Loucy (cell line): Measurements from ENCODE around the gene MYOZ1.

Experiments
- H2AFZ ChIP-seq: fragments of 200-600 bp; sonication (generic); 2 replicates; pipeline ENCODE4 v1.6.0; 2016; ENCODE audit warnings: antibody characterized with exemption, mild to moderate bottlenecking, low read length, moderate library complexity
- H3F3A ChIP-seq: fragments of 200-600 bp; 2 replicates; pipeline ENCODE4 v1.6.0; 2016; ENCODE audit warnings: antibody characterized with exemption, low read depth, mild to moderate bottlenecking
- H3K27me3 ChIP-seq: fragments of 200-600 bp; sonication (generic); 2 replicates; pipeline ENCODE4 v1.6.1; 2014; ENCODE audit warnings: low read length, mild to moderate bottlenecking; ENCODE audit not compliant: insufficient read depth, poor library complexity, severe bottlenecking
- H3K36me3 ChIP-seq: fragments of 200-600 bp; sonication (generic); 2 replicates; pipeline ENCODE4 v1.6.1; 2016; ENCODE audit warnings: low read length; ENCODE audit not compliant: insufficient read depth
- H3K4me1 ChIP-seq: fragments of 200-600 bp; sonication (generic); 2 replicates; pipeline ENCODE4 v1.5.1; 2014; ENCODE audit warnings: low read length, mild to moderate bottlenecking; ENCODE audit not compliant: insufficient read depth, poor library complexity, severe bottlenecking
- H3K4me2 ChIP-seq: fragments of 200-600 bp; sonication (generic); 2 replicates; pipeline ENCODE4 v1.6.0; 2014; ENCODE audit warnings: antibody characterized with exemption, low read length, low read depth, mild to moderate bottlenecking; ENCODE audit not compliant: poor library complexity, severe bottlenecking
- H3K4me3 ChIP-seq: fragments of 200-600 bp; sonication (generic); 2 replicates; pipeline ENCODE4 v1.5.1; 2014; ENCODE audit warnings: low read length, mild to moderate bottlenecking, mixed read lengths; ENCODE audit not compliant: poor library complexity, severe bottlenecking
- H3K79me2 ChIP-seq: fragments of 200-600 bp; sonication (generic); 2 replicates; pipeline ENCODE4 v1.6.1; 2014; ENCODE audit warnings: low read length; ENCODE audit not compliant: insufficient read depth
- H3K9ac ChIP-seq: fragments of 200-600 bp; sonication (generic); 2 replicates; pipeline ENCODE4 v1.6.0; 2014; ENCODE audit warnings: mild to moderate bottlenecking, low read depth, low read length, moderate library complexity; ENCODE audit not compliant: poor library complexity, severe bottlenecking
- H3K9me2 ChIP-seq: fragments of 200-600 bp; sonication (generic); replicated peaks from 2 replicates; pipeline ENCODE4 v1.6.1; 2016; ENCODE audit warnings: low read depth, low read length, mixed read lengths
- H3K9me3 ChIP-seq: fragments of 200-600 bp; sonication (generic); 2 replicates; pipeline ENCODE4 v1.6.1; 2014; ENCODE audit warnings: mild to moderate bottlenecking, antibody characterized with exemption, low read length, low read depth; ENCODE audit not compliant: insufficient read depth
- H4K20me1 ChIP-seq: fragments of 200-600 bp; sonication (generic); 2 replicates; pipeline ENCODE4 v1.6.0; 2014; ENCODE audit warnings: antibody characterized with exemption, low read length, mild to moderate bottlenecking; ENCODE audit not compliant: insufficient read depth, poor library complexity, severe bottlenecking
- EZH2phosphoT487 ChIP-seq: fragments of 200-600 bp; IDR thresholded peaks from 2 replicates; pipeline ENCODE4 v1.6.1; 2018; ENCODE audit warnings: antibody characterized with exemption, mild to moderate bottlenecking, moderate library complexity, borderline replicate concordance
- TF ChIP-seq, protein P1 (sequence below): fragments of 200-600 bp; sonication (generic); conservative IDR thresholded peaks from 2 replicates; pipeline ENCODE4 v1.5.1; 2014; ENCODE audit warnings: mild to moderate bottlenecking, antibody characterized with exemption, low read length

Gene MYOZ1

DNA sequence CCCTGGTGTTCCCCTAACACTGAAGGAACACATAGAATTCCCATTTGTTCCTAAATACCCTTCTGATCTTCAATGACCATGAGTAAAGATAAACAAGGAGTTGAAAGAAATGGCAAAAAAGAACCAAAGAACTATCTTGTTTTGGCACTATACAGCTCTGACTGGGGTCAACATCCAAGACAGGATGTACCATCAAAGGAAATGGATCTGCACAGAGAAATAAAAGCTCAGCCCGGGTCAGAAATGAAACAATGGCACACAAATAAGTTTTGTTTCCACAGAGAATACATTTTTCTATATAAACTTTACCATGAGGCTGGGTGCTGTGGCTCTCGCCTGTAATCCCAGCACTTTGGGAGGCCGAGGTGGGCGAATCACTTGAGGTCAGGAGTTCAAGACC lies 32.2 kb downstream of the MYOZ1 start:
- H2AFZ ChIP-seq: no peak overlapping the region
- H3K9me3 ChIP-seq: no peaks in the 10 kb centered on the region
- H3K79me2 ChIP-seq: no peaks in the 10 kb centered on the region
- H3K9ac ChIP-seq: no peak overlapping the region
- H4K20me1 ChIP-seq: no peaks in the 10 kb centered on the region
- H3K4me3 ChIP-seq: no peak overlapping the region
- H3K36me3 ChIP-seq: no peaks in the 10 kb centered on the region
- no peak for TF ChIP-seq EZH2phosphoT487
- TF ChIP-seq, protein P1, sequence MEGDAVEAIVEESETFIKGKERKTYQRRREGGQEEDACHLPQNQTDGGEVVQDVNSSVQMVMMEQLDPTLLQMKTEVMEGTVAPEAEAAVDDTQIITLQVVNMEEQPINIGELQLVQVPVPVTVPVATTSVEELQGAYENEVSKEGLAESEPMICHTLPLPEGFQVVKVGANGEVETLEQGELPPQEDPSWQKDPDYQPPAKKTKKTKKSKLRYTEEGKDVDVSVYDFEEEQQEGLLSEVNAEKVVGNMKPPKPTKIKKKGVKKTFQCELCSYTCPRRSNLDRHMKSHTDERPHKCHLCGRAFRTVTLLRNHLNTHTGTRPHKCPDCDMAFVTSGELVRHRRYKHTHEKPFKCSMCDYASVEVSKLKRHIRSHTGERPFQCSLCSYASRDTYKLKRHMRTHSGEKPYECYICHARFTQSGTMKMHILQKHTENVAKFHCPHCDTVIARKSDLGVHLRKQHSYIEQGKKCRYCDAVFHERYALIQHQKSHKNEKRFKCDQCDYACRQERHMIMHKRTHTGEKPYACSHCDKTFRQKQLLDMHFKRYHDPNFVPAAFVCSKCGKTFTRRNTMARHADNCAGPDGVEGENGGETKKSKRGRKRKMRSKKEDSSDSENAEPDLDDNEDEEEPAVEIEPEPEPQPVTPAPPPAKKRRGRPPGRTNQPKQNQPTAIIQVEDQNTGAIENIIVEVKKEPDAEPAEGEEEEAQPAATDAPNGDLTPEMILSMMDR: no peak
- no peaks in the 10 kb centered on the region for H3K27me3 ChIP-seq
- no peaks in the 10 kb centered on the region for H3F3A ChIP-seq
- no peaks in the 10 kb centered on the region for H3K9me2 ChIP-seq
- no peak overlapping the region for H3K4me2 ChIP-seq
- H3K4me1 ChIP-seq: no peaks in the 10 kb centered on the region

DNA sequence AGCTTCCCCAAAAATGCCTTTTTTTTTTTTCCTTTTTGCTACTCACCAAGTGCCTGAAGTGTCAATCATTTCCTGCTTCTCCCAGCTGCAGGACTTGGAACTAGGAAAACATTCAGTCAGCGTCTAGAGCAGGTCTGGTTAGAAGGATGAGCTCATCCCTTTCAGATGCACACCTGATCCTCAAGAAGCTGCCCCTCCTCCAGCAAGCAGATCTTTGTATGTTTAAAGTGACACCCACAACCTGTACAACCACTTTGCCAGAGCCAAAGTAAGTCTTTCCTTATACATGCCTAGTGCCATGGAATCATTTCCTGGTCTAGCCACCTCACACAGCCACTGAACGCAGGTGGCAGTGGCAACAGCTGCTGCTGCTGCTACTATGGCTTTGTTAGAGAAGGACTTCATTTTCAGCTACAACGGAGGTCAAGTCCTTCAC lies 39.8 kb downstream of the MYOZ1 start:
- Histone ChIP-seq H3K9ac (no peak overlapping the region), H4K20me1 (no peaks in the 10 kb centered on the region), H3K9me2 (no peaks in the 10 kb centered on the region), H3K4me3 (no peak overlapping the region), H2AFZ (no peak overlapping the region), H3K79me2 (no peaks in the 10 kb centered on the region), H3K9me3 (no peaks in the 10 kb centered on the region), H3F3A (no peaks in the 10 kb centered on the region), H3K27me3 (no peaks in the 10 kb centered on the region), H3K4me1 (no peaks in the 10 kb centered on the region), H3K36me3 (no peaks in the 10 kb centered on the region), H3K4me2 (no peak overlapping the region)
- no peak for TF ChIP-seq EZH2phosphoT487
- TF ChIP-seq, protein P1: no peak

DNA sequence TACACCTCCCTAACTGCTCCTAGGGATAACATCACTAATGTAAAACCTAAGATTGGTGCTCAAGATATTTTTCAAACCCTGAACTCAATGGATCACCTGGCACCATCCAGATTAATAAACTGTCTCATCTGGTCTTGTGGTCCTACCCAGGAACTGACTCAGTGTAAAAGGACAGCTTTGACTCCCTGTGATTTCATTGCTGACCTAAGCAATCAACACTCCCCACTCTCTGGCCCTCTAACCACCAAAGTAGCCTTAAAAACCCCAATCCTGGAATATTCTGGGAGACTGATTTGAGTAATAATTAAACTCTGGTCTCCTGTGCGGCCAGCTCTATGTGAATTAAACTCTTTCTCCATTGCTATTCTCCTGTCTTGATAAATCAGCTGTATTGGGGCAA lies 43.9 kb downstream of the MYOZ1 start:
- no peaks in the 10 kb centered on the region for H4K20me1 ChIP-seq
- no peaks in the 10 kb centered on the region for H3K9me2 ChIP-seq
- no peaks in the 10 kb centered on the region for H3K9me3 ChIP-seq
- TF ChIP-seq, protein P1: no peak
- no peak for TF ChIP-seq EZH2phosphoT487
- H3K79me2 ChIP-seq: no peaks in the 10 kb centered on the region
- no peak overlapping the region for H3K4me3 ChIP-seq
- peaks cover 5% of the 10 kb centered on the region for H3K4me1 ChIP-seq
- H3F3A ChIP-seq: no peaks in the 10 kb centered on the region
- no peaks in the 10 kb centered on the region for H3K27me3 ChIP-seq
- no peak overlapping the region for H3K9ac ChIP-seq
- H3K36me3 ChIP-seq: no peaks in the 10 kb centered on the region
- H3K4me2 ChIP-seq: no peak overlapping the region
- H2AFZ ChIP-seq: no peak overlapping the region
